Uterus (tissue), 4 donors: ENCODE measurements around the gene OSCP1. TPM values are rescaled to one million over a fixed set of nuclear protein-coding genes. Genes with fewer than 3 reads are reported as not detected.
A peak's percentile ranks its signal among the peaks of the same experiment; 100 is the strongest.

Experiments used
- DNase-seq, 2 donors: peaks; one replicate each; pipeline ENCODE4 v3.0.0-alpha.2; 2019 to 2020
- H3K27ac ChIP-seq, 2 donors: fragments of 200-600 bp; sonication (generic); 1 replicate in 1 of 2; 2 replicates in 1 of 2; pipeline ENCODE4 v1.5.1; 2016 to 2018
- H3K27me3 ChIP-seq, 2 donors: fragments of 200-600 bp; sonication (generic); one replicate each; pipeline ENCODE4 v1.5.1; 2018 to 2019; ENCODE audit warnings: control low read depth in 1 of 2
- H3K36me3 ChIP-seq, 2 donors: fragments of 200-600 bp; sonication (generic); one replicate each; pipeline ENCODE4 v1.5.1; 2019; ENCODE audit warnings: control low read depth in 1 of 2
- H3K4me1 ChIP-seq, 2 donors: fragments of 200-600 bp; sonication (generic); one replicate each; pipeline ENCODE4 v1.5.1; 2018 to 2019; ENCODE audit warnings: control low read depth in 1 of 2
- H3K4me3 ChIP-seq, 2 donors: fragments of 200-600 bp; sonication (generic); 1 replicate in 1 of 2; 2 replicates in 1 of 2; pipeline ENCODE4 v1.5.1; 2018 to 2019; ENCODE audit warnings: mild to moderate bottlenecking in 1 of 2
- H3K9me3 ChIP-seq, 2 donors: fragments of 200-600 bp; sonication (generic); one replicate each; pipeline ENCODE4 v1.5.1; 2019; ENCODE audit warnings: control low read depth in 1 of 2
- POLR2A ChIP-seq, 2 donors: fragments of 450-650 bp; IDR thresholded peaks; one replicate each; pipeline ENCODE4 v1.6.1; 2016; ENCODE audit warnings: antibody characterized with exemption in 2 of 2, mild to moderate bottlenecking in 1 of 2, moderate library complexity in 1 of 2
- intact Hi-C: fragments of 100-400 bp; cut with DNase I; formaldehyde crosslinking; loops from one replicate; pipeline ENCODE4 v1.15.1; 2023; ENCODE audit warnings: low total_unique reads
- total RNA-seq, 4 donors: library from RNA; depleted of rRNA in 3 of 4; stranded (reverse); fragments of >200 nt in 3 of 4; gene quantifications; one replicate each; pipeline versions ENCODE4 v1.1.0 to v1.2.4, GENCODE V29; 2014 to 2023
- TF ChIP-seq, protein P1 (sequence below), 4 experiments: fragments of 200-600 bp in 2 of 4; fragments of 450-650 bp in 2 of 4; sonication (generic) in 2 of 4; IDR thresholded peaks; one replicate each; pipeline ENCODE4 v1.5.1; 2016 to 2019; ENCODE audit warnings: antibody characterized with exemption in 4 of 4, mild to moderate bottlenecking in 2 of 4, moderate library complexity in 1 of 4
- donor health status: DM: yes; HTN: yes; CAD: no.

OSCP1 gene
- total RNA-seq, 4 donors from 2014 or later = 2.4 to 22.4 (median 12.0) TPM

DNA sequence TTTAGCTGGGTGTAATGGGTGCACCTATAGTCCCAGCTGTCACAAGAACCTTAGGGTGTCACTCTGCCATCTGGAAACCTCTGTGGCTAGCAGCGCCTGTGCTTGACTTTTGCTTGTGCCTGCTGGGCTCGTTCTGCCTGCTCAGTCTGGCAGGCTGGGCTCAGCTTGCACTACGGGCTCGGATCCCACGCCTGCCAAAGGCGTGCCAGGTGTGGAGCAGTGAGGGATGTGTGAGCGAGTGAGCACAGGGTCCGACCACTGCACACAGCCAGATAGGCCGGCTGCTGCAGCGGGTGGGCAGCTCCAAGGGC lies 49.8 kb downstream of the OSCP1 start:
- Histone ChIP-seq H3K27me3 (no peaks in the 10 kb centered on the region), H3K27ac (peak overlapping the region in 1 of 2 donors; percentile 18), H3K36me3 (no peaks in the 10 kb centered on the region), H3K4me3 (no peak overlapping the region), H3K9me3 (no peaks in the 10 kb centered on the region), H3K4me1 (peaks cover 0 to 4% of the 10 kb centered on the region in 2 donors)
- intact Hi-C loops = no loop called here
- no peak for DNase-seq
- TF ChIP-seq POLR2A (IDR thresholded peaks at IDR 0.05) = no peak

DNA sequence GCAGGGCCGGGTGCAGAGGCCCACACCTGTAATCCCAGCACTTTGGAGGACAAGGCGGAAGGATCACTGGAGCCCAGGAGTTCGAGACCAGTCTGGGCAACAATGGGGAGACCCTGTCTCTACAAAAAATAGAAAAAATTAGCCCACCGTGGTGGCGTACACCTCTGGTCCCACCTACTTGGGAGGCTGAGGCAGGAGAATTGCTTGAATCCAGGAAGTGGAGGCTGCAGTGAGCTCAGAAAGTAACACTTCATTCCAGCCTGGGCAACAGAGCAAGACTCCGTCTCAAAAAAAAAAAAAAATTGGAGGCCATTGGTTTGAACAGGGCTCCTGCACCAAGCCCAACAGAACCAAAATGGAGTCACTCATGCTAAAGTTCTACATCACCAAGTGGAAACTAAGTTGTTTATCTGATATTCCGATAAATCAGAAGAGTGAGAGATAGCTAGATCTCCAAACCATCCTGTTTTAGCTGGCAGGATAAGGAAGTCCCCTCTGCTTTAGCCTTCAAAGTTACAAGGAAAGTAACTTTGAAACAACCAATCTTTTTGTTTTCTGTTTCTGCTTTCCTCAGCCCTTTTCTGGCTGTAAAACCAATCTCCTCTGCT lies 51.8 kb downstream of the OSCP1 start:
- no peak overlapping the region for H3K4me3 ChIP-seq
- DNase-seq = no peak
- H3K27ac ChIP-seq = peak overlapping the region; percentile 88 to 93
- no peaks in the 10 kb centered on the region for H3K27me3 ChIP-seq
- intact Hi-C loops = no loop called here
- peaks cover 0 to 6% of the 10 kb centered on the region in 2 donors for H3K4me1 ChIP-seq
- H3K9me3 ChIP-seq = no peaks in the 10 kb centered on the region
- no peaks in the 10 kb centered on the region for H3K36me3 ChIP-seq
- TF ChIP-seq, protein P1, sequence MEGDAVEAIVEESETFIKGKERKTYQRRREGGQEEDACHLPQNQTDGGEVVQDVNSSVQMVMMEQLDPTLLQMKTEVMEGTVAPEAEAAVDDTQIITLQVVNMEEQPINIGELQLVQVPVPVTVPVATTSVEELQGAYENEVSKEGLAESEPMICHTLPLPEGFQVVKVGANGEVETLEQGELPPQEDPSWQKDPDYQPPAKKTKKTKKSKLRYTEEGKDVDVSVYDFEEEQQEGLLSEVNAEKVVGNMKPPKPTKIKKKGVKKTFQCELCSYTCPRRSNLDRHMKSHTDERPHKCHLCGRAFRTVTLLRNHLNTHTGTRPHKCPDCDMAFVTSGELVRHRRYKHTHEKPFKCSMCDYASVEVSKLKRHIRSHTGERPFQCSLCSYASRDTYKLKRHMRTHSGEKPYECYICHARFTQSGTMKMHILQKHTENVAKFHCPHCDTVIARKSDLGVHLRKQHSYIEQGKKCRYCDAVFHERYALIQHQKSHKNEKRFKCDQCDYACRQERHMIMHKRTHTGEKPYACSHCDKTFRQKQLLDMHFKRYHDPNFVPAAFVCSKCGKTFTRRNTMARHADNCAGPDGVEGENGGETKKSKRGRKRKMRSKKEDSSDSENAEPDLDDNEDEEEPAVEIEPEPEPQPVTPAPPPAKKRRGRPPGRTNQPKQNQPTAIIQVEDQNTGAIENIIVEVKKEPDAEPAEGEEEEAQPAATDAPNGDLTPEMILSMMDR (IDR thresholded peaks at IDR 0.05) = no peak
- TF ChIP-seq POLR2A (IDR thresholded peaks at IDR 0.05) = no peak

DNA sequence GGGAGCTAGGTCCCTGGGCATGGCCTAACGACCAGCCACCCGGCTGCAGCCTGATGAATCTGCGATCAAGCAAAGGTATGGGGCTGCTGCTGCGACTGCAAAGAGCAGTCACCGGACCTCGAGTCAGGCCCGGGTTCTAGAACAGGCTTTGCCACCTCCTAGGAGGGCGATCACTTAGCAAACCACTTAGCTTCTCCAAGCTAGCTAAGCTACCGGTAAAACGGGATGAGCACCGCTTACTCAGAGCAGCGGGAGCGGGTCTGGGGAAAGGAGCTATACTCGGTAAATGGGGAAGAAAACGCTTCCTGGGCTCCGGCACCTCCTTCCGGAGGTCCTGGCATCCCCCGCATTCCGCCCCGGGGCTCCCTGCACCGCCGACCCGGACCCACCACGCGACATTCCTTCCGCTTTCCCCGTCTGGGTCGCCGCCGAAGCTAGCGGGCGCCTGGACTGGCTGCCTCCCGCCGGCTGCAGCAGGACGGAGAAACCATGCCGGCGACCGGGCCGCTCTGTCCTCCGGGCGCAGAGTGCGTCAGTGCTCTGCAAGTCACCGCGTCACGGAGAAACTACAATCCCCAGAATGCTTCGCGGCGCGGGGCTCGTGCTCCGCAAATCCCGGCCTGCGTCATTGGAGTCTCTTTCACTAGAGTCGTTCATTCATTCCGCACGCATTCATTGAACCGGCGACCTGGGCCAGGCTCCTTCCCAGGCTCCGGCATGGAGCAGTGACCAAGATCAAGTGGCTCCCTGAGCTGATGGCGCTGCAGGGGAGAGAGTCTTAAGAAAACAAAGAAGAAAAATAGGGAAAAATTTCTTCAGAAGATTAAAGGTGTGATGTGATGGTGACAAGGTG lies 52.6 kb downstream of the OSCP1 start, which contains the start of gene LSM10:
TSS of gene LSM10 (minus strand) at position 531 of the 853 bp plus-strand sequence. CDS start 3,779 bp downstream, outside the sequence.
- H3K36me3 ChIP-seq = no peaks in the 10 kb centered on the region
- peak; percentile 92 to 94 for TF ChIP-seq POLR2A (IDR thresholded peaks at IDR 0.05)
- TF ChIP-seq, protein P1 (IDR thresholded peaks at IDR 0.05) = peak in 1 of 4 experiments; percentile 19
- intact Hi-C loops = no loop called here

DNA sequence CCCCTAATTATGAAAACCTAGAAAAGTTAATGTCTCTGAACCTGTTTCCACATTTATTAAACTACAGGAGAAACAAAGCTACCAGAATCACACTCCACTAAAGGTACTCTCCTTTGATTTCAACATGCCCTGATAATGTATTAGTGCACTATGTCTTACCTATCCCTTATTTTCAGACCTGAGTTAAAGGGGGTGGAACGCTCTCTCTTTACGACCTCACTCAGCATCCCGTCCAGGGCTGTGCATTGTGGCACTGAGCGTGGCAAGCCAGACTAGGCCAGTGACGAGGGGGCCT lies 53.2 kb downstream of the OSCP1 start:
- Histone ChIP-seq H3K27me3 (no peaks in the 10 kb centered on the region), H3K4me3 (peak overlapping the region; percentile 75 to 87), H3K27ac (peak overlapping the region; percentile 88 to 93), H3K9me3 (no peaks in the 10 kb centered on the region), H3K36me3 (no peaks in the 10 kb centered on the region), H3K4me1 (peaks cover 0 to 8% of the 10 kb centered on the region in 2 donors)
- no peak for TF ChIP-seq POLR2A (IDR thresholded peaks at IDR 0.05)
- TF ChIP-seq, protein P1 (IDR thresholded peaks at IDR 0.05) = no peak
- intact Hi-C loops = no loop called here
- DNase-seq = no peak

More for the DNA sequence above, 52.6 kb downstream of the OSCP1 start, which contains the start of gene LSM10:
- H3K27ac ChIP-seq = peak within 1 kb of the TSS; percentile 88 to 93
- DNase-seq = peak; percentile 94
- H3K27me3 ChIP-seq = no peaks in the 10 kb centered on the region
- no peaks in the 10 kb centered on the region for H3K9me3 ChIP-seq
- H3K4me1 ChIP-seq = peaks cover 0 to 8% of the 10 kb centered on the region in 2 donors
- peak within 1 kb of the TSS; percentile 75 to 87 for H3K4me3 ChIP-seq

DNA sequence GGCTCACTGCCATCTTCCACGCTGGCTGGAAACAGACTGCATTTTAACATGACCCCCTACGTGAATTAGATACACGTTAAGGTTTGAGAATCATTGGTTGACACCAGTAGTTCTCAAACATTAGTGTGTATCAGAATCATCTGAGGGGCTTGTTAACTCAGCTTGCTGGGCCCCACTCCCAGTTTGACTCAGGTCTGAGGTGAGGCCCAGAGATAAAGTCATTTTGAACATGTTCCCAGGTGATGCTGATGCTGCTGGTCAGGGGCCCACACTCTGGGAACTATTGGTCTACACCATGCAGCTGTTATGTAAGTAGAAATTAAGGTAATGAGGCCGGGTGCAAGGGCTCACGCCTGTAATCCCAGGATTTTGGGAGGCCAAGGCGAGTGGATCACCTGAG lies 53.9 kb downstream of the OSCP1 start:
- DNase-seq = no peak
- H3K36me3 ChIP-seq = no peaks in the 10 kb centered on the region

More for the DNA sequence above, 53.9 kb downstream of the OSCP1 start:
- H3K4me1 ChIP-seq = peaks cover 0 to 8% of the 10 kb centered on the region in 2 donors
- no peaks in the 10 kb centered on the region for H3K9me3 ChIP-seq
- no peak for TF ChIP-seq POLR2A (IDR thresholded peaks at IDR 0.05)
- TF ChIP-seq, protein P1 (IDR thresholded peaks at IDR 0.05) = no peak
- no peak overlapping the region for H3K4me3 ChIP-seq
- H3K27me3 ChIP-seq = no peaks in the 10 kb centered on the region
- intact Hi-C loops = no loop called here
- H3K27ac ChIP-seq = peak overlapping the region in 1 of 2 donors; percentile 88
